EL (cell line): Measurements from ENCODE around the gene ASXL1.

ENCODE experiments used
- DNase-seq: peaks from one replicate; pipeline ENCODE4 v3.0.0-alpha.2; 2016

ASXL1 gene

DNA sequence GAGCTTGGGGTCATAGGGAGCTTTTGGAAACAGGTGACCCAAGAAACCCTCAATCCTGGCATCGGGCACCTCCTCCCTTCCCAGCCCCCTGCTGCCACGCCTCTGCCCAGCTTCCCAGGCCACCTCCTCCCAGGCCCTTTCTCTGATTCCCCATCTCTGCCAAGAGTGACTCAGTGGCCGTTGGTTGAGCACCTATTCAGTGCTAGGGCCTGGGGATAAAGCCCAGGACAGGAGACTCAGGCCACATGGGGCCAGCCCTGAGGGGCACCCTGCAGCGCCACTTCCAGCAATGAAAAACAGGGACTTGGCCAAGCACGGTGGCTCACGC, 110.1 kb downstream of the ASXL1 start:
- no peak for DNase-seq

DNA sequence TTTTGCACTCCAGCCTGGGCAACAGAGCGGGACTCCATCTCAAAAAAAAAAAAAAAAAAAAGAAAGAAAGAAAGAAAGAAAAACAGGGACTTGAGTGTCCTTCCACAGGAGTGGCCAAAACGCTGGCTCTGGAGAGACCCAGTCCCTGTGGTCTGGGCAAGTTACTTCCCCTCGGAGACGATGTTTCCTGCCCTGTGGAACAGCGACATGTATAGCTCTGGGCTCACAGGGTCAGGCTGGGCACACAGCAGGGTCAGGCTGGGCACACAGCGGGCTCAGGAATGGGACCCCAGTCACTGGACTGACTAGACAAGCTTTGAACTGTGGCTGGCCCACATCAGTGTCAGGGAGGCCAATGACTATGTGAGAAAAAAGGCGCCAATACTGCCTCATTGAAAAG, 110.7 kb downstream of the ASXL1 start:
- no peak for DNase-seq

DNA sequence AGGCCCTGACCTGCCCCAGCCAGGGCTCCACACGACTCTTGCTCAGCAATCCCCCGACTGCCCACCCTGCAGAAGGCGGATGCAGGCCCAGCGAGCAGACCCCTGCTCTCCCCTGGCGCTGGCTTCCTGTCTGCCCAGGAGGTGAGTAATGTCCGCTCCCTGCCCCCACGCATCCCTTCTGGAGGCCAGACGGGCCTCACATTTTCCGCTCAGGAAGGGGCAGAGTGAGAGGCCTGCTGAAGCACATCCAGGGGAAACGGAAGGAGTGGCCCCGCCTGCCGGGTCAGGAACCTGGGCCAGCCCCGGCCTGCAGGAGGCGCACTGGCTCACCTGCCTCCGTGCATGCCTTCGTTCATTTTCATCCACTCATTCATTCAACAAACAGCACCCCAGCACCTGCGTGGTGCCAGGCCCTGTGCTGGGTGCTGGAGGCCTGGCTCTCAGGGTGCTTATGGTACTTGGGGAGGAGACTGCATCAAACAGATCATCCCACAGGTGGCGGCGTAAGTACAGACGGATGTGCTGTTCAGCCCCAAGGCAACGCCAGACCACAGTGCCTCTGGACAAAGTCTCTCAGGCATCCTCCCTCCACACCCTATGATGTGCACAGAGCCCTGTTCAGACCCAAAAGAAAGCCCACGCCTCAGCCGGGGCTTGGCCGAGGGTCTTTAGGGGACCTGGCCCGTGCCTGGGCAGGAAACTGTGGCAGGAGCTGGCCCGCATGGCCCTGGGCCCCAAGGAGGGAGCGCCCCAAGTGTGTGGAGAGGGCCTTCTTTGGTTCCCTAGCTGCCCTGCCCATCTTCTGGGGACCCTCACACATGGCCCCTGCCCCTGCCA, 112.1 kb downstream of the ASXL1 start:
- DNase-seq = peak; percentile 80

DNA sequence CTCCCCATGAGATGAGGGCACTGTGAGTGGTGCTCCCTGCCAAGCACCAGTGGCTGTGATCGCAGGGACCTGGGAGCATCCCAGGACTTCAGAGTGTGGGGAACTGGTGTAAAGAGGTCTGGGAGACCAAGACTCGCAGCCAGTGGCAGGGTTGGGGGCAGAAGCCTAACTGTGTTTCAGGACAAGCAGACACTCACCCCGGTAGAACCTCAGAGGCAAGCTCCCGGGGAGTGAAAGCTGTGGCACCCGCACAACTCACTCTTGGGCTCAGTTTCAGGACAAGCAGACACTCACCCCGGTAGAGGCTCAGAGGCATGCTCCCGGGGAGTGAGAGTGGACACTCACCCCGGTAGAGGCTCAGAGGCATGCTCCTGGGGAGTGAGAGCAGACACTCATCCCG, 112.8 kb downstream of the ASXL1 start:
- no peak for DNase-seq

DNA sequence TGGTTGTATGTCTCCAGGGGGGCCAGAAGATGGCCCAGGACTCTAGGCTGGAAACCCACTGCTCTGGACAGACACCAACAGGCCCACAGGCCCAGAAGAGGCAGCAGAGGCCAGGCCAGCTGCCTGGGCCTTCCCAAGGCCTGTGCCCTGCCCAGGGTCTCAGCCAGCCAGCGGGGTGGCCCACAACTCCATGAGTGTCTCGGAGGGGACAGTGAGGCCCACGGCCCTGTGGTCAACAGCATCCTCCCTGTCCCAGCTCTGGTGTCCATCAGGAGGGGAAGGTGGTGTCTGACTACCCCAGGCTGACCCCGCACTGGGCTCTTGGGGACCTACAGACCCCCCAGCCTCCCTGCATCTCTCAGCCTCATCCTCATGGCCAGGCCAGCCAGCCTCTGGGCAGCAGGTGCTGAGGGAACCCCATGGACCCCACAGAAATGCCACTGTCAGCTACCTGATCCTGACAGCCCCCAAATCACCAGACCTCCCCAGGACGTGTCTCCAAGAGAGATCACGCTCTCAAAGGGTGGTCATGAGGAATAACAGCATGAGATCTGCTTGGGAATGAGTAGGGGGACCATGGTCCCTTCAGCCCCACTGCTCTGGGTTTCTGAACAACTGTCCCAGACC, 114.6 kb downstream of the ASXL1 start:
- DNase-seq = no peak

DNA sequence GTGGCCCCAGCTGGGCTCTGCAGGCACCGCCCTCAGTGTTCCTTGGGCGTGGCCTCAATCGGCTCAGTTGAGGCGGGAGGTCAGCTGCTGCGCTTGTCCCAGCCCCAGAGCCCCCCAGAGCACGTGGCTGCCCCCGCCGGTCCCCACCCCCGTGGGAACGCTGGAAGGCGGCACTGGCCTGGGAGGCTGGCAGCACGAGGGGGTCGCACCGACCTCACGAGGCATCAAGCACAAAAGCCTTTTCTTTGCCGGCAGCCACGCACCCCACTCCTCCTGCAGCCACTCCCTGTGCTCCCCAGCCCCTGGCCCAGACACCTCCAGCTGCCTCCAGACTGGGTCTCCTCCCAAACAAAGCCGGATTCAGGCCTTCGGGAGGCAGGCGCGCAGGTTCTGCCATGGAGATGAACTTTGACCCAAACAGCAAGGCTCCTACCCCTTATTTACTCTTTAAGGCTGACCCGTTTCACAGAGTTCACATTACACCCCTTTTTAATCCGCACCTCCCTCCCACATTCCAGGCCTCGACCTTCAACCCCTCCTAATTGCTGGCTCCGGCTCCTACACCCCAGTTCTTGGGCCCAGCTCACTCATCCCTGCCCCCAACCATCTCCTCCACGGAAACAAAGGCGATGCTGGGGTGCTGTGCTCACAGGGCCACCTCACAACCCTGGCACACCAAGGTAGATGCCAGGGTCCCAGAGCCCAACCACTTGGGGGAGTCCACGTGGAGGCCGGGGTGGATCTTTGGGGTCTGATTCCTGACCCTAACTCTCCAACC, 115.3 kb downstream of the ASXL1 start:
- DNase-seq = no peak

DNA sequence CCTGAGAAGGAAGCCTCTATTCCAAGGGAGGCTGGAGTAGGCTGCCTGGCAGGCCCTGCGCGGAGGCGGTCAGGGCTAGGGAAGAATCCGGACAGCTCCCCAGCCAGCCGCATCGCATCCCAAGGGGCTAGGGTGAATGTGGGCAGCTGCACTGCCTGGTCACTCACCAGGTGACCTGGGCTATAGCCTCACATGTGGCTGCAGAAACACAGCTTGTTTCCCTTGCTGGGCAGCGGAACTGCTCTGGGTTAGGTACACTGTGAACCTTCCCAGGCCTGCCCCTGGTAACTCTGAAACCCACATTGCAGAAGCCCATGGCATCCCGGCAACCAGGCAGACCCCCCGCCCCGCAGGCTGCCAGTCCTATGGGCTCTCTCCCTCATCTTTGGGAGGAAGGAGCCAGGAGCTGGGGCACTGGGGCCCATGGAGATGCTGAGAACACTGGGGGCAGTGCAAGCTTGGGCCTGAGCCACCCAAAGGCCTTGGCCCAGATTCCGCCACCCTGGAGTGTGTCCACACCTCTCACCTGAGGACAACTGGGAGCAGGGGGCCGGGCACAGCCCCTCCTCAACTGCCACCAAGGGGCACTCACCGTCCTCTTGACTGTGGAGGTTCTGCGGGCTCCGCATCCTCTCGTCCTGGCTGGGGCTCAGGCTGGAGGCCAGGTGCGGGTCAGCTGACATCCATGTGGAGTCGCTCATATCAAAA, 116.0 kb downstream of the ASXL1 start:
- DNase-seq = no peak

DNA sequence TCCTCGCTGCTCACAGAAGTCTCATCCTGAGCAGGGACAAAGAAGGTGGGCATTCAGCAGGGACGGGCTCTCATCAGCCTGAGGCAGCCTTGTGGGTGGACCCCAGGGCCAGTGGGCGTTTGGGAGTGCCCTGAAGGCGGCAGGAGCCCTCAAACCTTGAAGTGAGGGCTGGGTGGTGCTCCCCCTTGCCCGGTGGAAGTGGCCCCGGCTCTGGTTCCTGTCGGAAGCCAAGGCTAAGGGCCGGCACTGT, 116.5 kb downstream of the ASXL1 start:
- no peak for DNase-seq

DNA sequence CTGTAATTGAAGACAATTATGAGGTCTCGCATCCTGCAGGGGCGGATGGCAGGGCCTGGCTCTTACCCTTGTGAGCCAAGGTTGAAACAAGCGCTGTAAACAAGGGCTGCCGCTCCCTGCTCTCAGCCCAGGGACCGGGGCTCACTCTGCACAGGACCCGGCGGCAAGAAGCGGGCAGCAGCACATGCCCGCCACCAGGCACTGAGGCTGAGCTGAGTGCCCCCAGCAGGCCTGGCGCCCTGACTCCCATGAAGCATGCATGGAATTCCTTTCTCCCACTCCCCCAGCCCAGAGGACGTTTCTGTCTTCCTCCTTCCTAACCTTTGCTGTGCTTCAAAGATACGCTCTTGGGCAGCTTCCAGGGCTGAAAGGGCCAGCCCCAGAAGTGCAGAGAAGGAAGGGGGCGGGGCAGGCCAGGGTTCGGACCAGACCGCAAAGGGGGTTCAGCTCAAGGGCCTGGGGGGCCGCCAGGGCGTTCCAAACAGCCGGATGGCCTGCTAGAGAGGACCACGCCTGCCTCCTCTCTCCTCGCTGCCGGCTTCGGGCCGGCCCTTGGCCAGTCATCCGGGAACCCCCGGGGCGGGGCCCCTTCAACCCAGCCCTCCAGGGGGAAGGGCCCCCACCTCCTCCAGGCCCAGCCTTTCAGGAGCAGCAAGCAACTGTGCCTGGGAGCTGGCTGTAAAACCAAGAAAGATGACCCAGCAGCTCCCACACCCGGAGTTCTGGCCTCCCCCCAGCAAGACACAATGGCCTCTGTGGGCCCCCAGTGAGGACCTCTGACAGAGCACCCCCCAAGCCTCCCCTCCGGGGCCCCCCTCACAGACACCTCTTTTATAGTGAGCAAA, 117.1 kb downstream of the ASXL1 start:
- DNase-seq = peak; percentile 99

DNA sequence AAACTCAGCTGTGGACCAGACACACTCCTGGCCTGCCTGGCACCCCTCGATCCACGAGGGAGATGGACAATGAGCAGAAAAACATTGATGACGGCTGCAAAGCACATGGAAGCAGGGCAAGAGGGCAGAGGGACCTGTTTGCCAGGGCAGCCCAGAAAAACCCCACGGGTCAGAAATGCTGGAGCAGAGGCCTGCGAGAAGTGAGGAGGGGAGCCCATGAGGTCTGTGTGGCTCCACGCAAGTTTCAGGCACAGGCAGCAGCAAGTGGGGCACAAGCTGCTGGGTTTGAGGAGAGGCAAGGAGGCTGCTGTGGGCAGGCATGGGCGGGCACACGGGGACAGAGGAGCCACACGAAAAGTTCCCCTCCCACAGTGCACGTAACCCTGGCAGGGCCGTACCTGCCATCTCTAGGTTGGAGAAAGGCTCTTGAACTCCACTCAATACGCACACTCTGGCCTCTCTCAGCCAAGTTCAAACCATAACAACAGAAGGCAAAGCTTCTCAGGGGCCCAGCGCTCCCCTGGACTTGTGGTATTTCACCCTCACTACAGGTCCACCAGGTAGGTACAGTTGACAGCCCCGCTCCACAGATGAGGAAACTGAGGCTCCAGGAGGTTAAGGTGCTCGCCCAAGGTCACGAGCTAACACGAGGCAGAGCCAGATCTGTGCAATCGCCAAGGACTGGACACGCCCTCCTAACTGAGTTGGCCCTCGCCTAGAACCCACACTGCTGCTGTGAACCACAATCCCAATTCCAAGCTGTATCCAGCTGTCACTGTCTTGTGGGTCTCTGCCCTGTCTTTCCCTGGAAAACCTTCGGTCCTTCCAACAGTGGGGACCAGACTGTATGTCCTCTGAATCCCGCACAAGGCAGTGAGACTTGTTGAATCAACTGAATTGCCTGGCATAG, 118.8 kb downstream of the ASXL1 start:
- DNase-seq = no peak

DNA sequence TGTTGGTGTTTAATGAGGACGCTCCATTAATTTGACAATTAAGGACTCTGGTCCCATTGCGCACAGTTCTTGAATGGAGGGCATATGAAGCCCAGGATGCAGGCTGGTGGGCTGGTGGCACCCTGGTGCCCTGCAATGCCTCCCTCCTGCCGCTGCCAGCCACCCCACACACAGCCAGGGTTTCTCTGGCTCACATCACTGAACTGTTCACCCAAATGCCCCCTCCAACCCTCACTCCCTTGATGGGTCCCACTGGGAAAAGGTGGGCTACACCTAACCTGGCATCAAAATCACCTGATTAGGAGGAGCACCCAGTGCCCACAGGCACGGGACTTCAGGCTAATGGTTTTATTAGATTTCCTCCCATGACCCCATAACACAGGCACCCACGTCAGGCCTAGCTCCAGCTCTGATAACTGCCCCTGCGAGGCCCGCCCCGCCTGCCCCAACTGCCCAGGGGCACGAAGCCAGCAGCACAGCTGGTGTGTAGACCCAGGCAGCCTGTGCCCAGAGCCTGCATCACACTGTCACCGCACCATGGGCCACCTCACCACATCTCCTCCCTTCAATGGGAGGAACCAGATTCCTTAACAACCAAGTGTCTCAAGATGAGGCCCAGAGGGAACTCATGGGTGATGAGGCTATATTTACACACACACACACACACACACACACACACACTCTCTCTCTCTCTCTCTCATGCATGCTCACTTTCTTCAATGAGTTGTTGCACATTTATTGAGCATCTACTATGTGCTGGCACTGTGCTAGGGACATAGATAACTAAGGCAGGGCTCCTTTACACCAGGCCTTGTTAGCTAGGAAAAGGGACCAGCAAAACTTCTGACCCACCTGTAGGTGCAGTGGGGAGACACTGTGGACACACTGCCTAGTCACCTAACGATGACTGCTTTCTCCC, 119.7 kb downstream of the ASXL1 start:
- DNase-seq = no peak

DNA sequence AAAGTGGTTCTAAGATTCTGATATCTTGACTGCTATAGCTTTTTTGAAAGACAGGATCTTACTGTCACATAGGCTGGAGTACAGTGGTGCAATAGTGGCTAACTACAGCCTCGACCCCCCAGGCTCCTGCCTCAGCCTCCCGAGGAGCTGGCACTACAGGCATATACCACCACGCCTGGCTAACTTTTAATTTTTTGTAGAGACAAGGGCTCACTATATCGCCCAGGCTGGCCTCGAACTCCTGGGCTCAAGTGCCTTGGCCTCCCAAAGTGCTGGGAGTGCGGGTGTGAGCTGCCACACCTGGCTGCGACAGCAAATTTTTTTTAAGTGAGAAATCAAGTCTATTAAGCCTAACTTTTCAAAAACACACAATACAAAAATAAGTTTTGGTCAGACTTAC, 120.4 kb downstream of the ASXL1 start:
- DNase-seq = no peak

DNA sequence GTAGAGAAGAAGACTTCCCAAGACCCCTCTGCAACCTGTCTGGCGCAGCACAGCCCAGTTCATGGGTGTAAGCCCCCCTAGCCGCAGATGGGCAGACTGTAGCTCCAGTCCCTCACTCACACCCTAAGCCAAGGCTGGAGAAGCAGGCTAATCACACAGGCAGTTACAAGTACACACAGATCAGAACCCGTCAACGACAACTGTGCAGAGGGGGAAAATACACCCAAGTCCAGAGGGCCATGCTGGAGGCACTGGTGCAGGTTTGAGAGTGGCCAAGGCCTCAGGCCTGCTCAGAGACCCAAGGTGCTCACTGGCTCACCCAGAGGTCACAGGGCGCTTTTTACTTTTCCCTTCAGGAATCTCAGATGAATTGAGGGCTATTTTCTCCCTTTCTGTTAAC, 120.9 kb downstream of the ASXL1 start:
- DNase-seq = no peak

DNA sequence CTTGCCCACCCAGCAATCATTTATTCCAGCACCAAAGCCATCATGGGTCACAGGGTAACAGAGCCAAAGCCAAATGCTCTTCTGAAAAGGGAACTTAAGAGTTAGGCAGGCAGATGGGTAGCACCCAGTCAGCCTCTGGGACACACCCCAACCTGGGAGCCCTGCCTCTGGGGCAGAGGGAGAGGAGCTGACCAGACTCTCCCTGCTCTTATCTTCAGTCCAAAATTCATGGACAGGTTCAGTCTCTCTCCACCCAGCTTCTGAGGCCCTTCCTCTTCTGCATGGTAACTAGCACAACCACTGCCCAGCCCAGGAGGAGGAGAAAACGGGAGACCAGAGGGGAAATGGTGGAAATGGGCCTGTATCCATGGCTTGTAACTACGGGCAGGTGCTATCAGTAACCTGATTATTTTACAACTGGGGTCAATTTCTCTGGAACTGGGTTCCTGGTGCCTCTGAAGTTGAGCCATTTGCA, 121.6 kb downstream of the ASXL1 start:
- no peak for DNase-seq

DNA sequence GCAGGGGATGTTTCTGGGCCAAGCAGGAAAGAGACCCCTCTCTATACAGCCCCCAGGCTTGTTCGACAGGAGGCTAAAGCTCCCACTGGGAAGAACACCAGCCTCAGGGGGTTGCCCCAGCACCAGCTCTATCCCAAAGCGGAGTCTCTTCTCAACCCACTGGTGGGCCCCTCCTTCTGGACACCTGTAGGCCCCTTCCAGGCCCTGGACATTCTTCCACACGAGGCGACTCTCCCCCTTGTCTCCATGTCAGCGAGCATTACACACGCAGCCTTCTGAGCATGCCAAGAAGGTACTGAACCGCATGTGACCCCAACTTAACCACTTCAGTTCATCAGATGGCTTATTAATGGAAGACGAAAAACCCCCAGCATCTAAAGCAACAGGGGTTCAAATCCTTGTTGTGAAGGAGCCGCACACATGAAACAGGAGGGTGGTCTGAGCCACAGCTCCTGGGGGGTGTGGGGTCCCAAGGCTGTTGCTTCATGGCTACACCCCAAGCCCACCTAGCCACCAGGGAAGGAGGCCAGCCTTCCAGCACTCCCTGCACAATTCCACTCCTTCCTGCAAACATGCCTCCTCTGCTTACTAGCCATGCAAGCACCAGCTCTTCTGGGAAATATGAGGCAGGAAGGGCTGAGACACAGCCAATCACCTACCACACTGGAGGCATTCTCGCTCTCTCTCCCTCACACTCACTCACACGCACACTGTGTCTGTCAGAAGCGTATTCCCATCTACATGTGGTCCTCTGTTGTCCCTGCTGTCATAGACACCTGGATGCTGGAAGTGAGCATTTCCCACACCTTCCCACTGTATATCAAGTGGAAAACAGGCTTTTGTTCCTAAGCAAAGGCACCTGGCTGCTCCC, 122.5 kb downstream of the ASXL1 start:
- DNase-seq = no peak

DNA sequence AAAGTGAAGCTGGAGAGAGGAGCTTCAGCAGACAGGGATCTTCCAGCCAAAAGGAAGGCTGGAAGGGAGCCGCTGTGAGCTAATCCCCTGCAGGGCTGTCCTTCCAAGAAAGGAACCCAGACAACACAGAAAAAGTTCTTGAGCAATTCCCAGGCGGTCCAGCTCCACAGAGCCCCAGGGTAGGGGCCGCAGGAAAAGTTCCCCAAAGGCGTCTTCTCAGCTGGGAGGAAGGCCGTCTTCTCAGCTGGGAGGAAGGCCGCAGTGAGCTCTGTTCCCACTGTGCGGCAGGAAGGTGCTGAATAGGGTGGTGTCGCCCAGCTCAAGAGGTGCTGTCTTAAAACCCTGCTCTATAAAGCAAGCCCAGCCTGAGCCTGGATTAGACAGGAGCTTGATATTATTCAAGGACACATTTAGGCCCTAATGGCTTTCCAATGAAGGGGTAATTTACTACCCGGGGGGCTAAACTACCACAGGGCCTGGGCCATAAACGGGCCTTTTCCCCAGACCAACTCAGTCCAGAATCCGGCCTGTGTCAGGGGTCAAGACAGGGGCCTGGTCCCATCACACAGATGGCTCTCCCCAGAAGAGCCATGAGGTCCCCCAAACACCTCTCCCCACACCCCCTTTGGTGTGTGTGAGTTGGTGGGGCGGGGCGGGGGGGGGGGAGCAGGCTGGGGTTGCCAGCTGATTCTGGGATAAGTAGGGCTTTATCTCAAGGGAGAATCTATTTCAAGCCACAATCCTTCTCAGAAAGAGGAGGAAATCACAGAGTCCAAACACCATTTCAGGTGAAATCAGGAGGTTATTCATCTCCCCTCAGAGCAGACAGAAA, 123.4 kb downstream of the ASXL1 start:
- no peak for DNase-seq

DNA sequence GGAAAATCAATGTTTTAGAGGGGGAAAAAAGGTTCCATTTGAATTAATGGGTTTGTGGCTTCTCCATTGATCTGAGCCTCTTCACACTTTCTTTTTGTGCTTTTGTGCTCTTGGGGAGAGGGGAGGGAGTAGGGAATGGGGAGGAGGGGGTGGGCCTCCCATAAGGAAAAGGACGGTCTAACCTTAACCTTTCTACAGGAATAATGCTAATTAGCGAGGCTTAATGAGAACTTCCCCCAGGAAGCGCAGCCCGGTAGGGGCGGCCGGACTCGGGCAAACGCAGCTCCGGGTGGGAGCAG, 124.0 kb downstream of the ASXL1 start:
- no peak for DNase-seq

DNA sequence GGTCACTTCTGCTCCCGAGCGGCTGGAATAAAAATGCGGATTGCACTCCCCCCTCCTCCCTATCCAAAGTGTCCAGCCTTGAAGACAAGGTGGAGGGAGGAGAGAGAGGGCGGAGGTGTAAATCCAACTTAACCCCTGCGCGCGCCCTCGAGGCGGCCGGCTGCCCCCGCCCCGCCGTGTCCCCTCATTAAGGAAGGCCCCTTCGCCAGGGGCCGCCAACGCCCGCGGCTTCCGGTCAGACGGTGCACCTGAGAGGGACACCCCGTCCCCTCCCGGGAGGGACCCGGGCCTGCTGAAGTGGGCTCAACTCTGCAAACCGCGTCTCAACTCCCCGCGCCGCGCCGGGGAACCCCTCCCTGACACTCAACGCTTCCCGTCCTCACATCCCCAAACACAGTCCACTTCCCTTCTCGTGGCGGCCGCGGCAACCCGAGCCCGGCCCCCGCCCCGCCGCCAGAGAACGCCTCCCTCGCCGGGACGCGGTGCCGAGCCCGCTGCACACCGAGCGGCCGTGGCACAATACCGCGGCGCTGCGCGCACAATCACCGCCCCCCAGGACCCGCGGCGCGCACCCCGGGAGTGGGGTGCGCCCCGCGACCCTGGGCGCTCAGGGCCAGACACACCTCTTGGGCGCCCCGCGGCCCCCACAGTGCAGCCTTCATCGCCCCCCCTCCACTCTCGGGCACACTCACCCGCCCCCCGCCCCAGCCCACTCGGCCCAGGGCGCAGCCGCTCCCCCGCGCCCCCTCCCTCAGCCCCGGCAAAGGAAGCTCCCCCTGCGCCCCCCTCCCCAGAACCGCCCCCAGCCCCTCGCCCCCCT, 124.5 kb downstream of the ASXL1 start:
- DNase-seq = peak; percentile 25
